Suprapubic skin (tissue), 4 donors: ENCODE results near the gene SUPT20HL2. TPM values are rescaled to one million over a fixed set of nuclear protein-coding genes. Genes with fewer than 3 reads are reported as not detected.

ENCODE experiments used
- DNase-seq, 2 donors: peaks; one replicate each; pipeline ENCODE4 v3.0.0-alpha.2; 2019; ENCODE audit warnings: low spot score in 2 of 2
- H3K27ac ChIP-seq: fragments of 200-600 bp; sonication (generic); one replicate; pipeline ENCODE4 v1.5.1; 2019
- H3K27me3 ChIP-seq: fragments of 200-600 bp; sonication (generic); one replicate; pipeline ENCODE4 v1.5.1; 2019
- H3K36me3 ChIP-seq: fragments of 200-600 bp; sonication (generic); one replicate; pipeline ENCODE4 v1.5.1; 2019
- H3K4me1 ChIP-seq: fragments of 200-600 bp; sonication (generic); one replicate; pipeline ENCODE4 v1.5.1; 2019
- H3K4me3 ChIP-seq: fragments of 200-600 bp; sonication (generic); one replicate; pipeline ENCODE4 v1.5.1; 2019; ENCODE audit warnings: mild to moderate bottlenecking
- H3K9me3 ChIP-seq: fragments of 200-600 bp; sonication (generic); one replicate; pipeline ENCODE4 v1.5.1; 2019
- EP300 ChIP-seq: sonication (generic); formaldehyde crosslinking; IDR thresholded peaks from one replicate; pipeline ENCODE4 v1.6.1; 2017; ENCODE audit warnings: antibody characterized with exemption
- POLR2A ChIP-seq, 2 donors: fragments of 450-650 bp; IDR thresholded peaks; one replicate each; pipeline ENCODE4 v1.6.1; 2017; ENCODE audit warnings: antibody characterized with exemption in 2 of 2, mild to moderate bottlenecking in 2 of 2, moderate library complexity in 2 of 2
- POLR2AphosphoS5 ChIP-seq, 3 donors: sonication (generic); formaldehyde crosslinking; IDR thresholded peaks; one replicate each; pipeline ENCODE4 v1.6.1; 2017; ENCODE audit warnings: antibody characterized with exemption in 3 of 3
- WGBS: methylation state at CpG from one replicate; pipeline ENCODE4 v1.1.5; 2018; 5-methylcytosine and 5-hydroxymethylcytosine counted together
- total RNA-seq, 4 donors: library from RNA; depleted of rRNA; stranded (reverse); fragments of >200 nt; gene quantifications; one replicate each; pipeline ENCODE4 v1.1.0, GENCODE V29; 2016
- TF ChIP-seq, protein P1 (sequence below), 2 donors: fragments of 200-600 bp in 1 of 2; fragments of 450-650 bp in 1 of 2; sonication (generic) in 1 of 2; IDR thresholded peaks; one replicate each; pipeline ENCODE4 v1.5.1; 2016 to 2019; ENCODE audit warnings: antibody characterized with exemption in 2 of 2, mild to moderate bottlenecking in 1 of 2, moderate library complexity in 1 of 2

The SUPT20HL2 gene
- total RNA-seq, 4 donors from 2014 or later = not detected

DNA sequence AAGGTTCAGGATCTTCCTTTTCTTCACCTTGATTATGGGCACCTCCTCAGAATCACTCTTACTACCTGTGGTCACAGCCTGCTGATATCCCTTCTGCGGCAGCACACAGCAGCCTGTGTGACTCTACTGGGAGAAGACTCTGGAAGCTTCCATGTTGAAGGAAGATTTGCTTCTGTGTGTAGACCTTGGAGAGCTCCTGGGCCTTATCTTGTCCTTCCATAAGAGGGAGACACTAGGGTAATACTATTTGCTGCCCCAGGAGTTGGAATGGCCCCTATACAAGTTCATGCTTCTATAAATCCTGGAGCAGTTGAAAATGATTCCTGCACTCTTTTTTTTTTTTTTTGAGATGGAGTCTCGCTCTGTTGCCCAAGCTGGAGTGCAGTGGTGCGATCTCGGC lies 36.3 kb upstream of the SUPT20HL2 start:
- Histone ChIP-seq H3K27me3 (no peaks in the 10 kb centered on the region), H3K4me3 (no peak overlapping the region), H3K4me1 (no peaks in the 10 kb centered on the region), H3K36me3 (no peaks in the 10 kb centered on the region), H3K27ac (no peak overlapping the region), H3K9me3 (no peaks in the 10 kb centered on the region)
- TF ChIP-seq, protein P1, sequence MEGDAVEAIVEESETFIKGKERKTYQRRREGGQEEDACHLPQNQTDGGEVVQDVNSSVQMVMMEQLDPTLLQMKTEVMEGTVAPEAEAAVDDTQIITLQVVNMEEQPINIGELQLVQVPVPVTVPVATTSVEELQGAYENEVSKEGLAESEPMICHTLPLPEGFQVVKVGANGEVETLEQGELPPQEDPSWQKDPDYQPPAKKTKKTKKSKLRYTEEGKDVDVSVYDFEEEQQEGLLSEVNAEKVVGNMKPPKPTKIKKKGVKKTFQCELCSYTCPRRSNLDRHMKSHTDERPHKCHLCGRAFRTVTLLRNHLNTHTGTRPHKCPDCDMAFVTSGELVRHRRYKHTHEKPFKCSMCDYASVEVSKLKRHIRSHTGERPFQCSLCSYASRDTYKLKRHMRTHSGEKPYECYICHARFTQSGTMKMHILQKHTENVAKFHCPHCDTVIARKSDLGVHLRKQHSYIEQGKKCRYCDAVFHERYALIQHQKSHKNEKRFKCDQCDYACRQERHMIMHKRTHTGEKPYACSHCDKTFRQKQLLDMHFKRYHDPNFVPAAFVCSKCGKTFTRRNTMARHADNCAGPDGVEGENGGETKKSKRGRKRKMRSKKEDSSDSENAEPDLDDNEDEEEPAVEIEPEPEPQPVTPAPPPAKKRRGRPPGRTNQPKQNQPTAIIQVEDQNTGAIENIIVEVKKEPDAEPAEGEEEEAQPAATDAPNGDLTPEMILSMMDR (IDR thresholded peaks at IDR 0.05) = no peak
- TF ChIP-seq EP300 = no peak
- no peak for DNase-seq
- WGBS = 91% methylated on average over 4 of the region's 4 CpGs

DNA sequence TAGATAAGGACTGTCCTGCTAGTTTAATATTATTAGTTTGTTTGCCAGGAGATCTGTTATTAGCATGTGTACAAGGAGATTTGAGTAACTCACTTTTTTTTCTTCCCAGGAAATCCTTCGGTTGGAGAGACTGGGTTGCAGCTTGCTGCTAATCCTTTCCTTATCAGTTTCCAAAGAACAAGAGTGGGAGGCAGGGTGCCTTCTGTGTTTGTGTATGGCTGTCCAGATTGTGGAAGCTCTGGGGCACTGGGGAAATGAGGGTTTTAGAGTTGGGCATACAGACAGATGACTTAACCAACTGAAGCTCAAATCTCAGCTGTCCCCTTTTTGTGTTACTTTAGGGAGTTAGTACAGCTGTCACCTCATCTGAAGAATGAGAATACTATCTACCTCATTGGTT lies 34.0 kb upstream of the SUPT20HL2 start:
- no peak for DNase-seq
- Histone ChIP-seq H3K9me3 (no peaks in the 10 kb centered on the region), H3K36me3 (no peaks in the 10 kb centered on the region), H3K27ac (no peak overlapping the region), H3K4me1 (no peaks in the 10 kb centered on the region), H3K4me3 (no peak overlapping the region), H3K27me3 (no peaks in the 10 kb centered on the region)
- no peak for TF ChIP-seq POLR2AphosphoS5 (IDR thresholded peaks at IDR 0.05)
- TF ChIP-seq EP300 = no peak
- TF ChIP-seq, protein P1 (IDR thresholded peaks at IDR 0.05) = no peak
- WGBS = 58% methylated on average over 1 of the region's 1 CpG

DNA sequence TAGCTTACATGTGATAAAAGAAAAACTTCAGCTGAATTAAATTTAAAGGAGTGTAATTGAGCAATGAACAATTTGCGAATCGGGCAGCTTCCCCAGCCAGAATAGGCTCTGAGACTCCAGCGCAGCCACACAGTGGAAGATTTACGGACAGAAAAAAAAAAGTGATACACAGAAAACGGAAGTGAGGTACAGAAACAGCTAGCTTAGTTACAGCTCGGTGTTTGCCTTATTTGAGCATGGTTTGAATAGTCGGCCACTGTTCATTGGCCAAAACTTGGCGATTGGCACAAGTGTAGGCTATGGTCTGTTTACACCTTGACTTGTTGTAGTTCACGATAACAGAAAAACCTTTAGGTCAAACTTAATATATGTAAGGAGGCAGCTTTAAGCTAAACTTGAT lies 29.9 kb upstream of the SUPT20HL2 start:
- H3K9me3 ChIP-seq = no peaks in the 10 kb centered on the region
- H3K27me3 ChIP-seq = no peaks in the 10 kb centered on the region
- no peaks in the 10 kb centered on the region for H3K36me3 ChIP-seq
- no peak for DNase-seq
- WGBS = 79% methylated on average over 9 of the region's 9 CpGs
- H3K4me3 ChIP-seq = no peak overlapping the region
- no peak overlapping the region for H3K27ac ChIP-seq
- no peaks in the 10 kb centered on the region for H3K4me1 ChIP-seq
- TF ChIP-seq EP300 (no peak), POLR2AphosphoS5 (IDR thresholded peaks at IDR 0.05) (no peak), POLR2A (IDR thresholded peaks at IDR 0.05) (no peak)
- TF ChIP-seq, protein P1 (IDR thresholded peaks at IDR 0.05) = no peak

DNA sequence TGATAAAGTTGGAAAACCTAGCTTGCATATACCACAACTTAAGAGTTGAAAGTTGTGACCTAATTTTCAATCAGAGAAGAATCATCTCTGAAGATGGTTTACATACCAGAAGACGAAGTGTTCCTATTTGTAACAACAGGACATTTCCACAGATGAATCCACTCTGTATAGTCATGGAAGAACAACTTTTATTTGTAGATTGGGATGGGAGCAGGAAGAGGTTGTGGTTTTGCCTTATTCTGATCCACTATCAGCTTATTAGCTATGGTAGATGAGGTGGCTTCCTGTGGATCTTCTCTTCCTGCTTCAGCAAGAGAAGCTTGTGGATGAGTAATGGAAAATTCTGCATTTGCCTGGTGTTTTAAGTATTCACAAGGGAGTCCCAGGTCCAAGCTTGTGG lies 27.9 kb upstream of the SUPT20HL2 start:
- TF ChIP-seq, protein P1 (IDR thresholded peaks at IDR 0.05) = no peak
- no peak overlapping the region for H3K4me3 ChIP-seq
- no peaks in the 10 kb centered on the region for H3K4me1 ChIP-seq
- H3K9me3 ChIP-seq = no peaks in the 10 kb centered on the region
- no peak overlapping the region for H3K27ac ChIP-seq
- no peak for DNase-seq
- no peaks in the 10 kb centered on the region for H3K36me3 ChIP-seq
- WGBS = 77% methylated on average over 1 of the region's 1 CpG
- no peaks in the 10 kb centered on the region for H3K27me3 ChIP-seq

DNA sequence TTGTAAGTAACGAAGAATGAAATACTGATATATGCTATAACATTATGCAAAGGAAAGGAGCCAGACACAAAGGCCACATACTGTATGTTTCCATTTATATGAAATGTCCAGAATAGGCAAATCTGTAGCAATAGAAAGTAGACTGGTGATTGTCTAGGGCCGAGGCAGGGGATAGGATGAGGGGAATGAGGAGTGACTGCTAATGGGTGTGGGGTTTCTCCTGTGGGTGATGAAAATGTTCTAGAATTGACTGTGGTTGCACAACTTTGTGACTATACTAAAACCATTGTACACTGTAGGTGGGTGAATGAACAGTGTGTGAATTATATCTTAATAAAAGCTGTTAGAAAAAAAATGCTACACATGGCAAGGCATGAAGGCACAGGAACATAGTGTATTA lies 26.6 kb upstream of the SUPT20HL2 start:
- H3K9me3 ChIP-seq = no peaks in the 10 kb centered on the region
- DNase-seq = no peak
- H3K27me3 ChIP-seq = no peaks in the 10 kb centered on the region
- H3K27ac ChIP-seq = no peak overlapping the region
- no peaks in the 10 kb centered on the region for H3K4me1 ChIP-seq
- no peak overlapping the region for H3K4me3 ChIP-seq
- no peaks in the 10 kb centered on the region for H3K36me3 ChIP-seq
- 84% methylated on average over 2 of the region's 2 CpGs for WGBS
- TF ChIP-seq POLR2A (IDR thresholded peaks at IDR 0.05) = no peak
- TF ChIP-seq POLR2AphosphoS5 (IDR thresholded peaks at IDR 0.05) = no peak
- no peak for TF ChIP-seq EP300
- TF ChIP-seq, protein P1 (IDR thresholded peaks at IDR 0.05) = no peak
